T-helper 1 cell treated with Interleukin-12 subunit alpha and Interleukin-12 subunit beta and Interleukin-4 antibody, amounts not matched to agents 30 μg/mL and 1 μg/mL, for 36 hours (primary cell): ENCODE measurements around the gene KCNAB2.

Experiments
- H3K27ac Mint-ChIP-seq: one replicate; pipeline ENCODE4 v1.8.0; 2021; ENCODE audit warnings: mild to moderate bottlenecking, mixed read lengths
- H3K27me3 Mint-ChIP-seq: one replicate; pipeline ENCODE4 v1.8.0; 2021; ENCODE audit warnings: low read depth, mixed read lengths
- H3K36me3 Mint-ChIP-seq: one replicate; pipeline ENCODE4 v1.8.0; 2021; ENCODE audit warnings: low read depth, mixed read lengths
- H3K4me1 Mint-ChIP-seq: one replicate; pipeline ENCODE4 v1.8.0; 2021; ENCODE audit warnings: low read depth, mixed read lengths
- H3K4me3 Mint-ChIP-seq: one replicate; pipeline ENCODE4 v1.8.0; 2021; ENCODE audit warnings: mild to moderate bottlenecking, moderate library complexity, mixed read lengths
- H3K9me3 Mint-ChIP-seq: one replicate; pipeline ENCODE4 v1.8.0; 2021; ENCODE audit warnings: mixed read lengths

The KCNAB2 gene

DNA sequence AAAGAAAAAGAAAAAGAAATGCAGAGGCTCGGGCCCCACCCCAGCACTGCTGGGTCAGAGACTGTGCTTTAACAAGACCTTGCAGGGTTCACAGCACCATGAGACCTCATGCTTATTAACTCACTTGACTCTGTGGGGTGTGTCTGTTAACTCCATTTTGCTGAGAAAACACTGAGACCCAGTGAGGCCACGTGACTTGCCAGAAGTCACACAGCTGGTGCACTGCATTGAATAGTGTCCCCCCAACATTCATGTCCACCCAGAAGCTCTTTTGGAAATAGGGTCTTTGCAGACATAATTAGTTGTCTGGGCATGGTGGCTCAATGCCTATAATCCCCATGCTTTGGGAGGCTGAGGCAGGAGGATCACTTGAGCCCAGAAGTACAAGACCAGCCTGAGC, 94.7 kb downstream of the KCNAB2 start:
- Mint-ChIP-seq H3K9me3 (no peaks in the 10 kb centered on the region), H3K4me1 (peaks cover 3% of the 10 kb centered on the region), H3K27me3 (no peaks in the 10 kb centered on the region), H3K36me3 (no peaks in the 10 kb centered on the region), H3K27ac (no peak overlapping the region), H3K4me3 (no peak overlapping the region)

DNA sequence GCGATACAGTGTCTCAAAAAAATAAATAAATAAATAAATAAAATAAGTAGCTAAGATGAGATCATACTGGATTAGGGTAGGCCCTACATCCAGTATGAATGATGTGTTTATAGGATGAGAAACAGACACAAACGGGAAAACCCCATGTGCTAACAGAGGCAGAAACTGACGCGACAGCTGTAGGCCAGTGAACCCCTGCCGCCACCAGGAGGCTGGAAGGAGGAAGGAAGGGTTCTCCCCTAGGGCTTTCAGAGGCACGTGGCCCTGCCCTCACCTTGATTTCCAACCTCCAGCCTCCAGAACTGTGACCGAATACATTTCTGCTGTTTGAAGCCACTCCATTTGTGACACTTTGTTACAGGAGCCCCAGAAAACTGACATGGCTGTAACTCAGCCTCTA, 95.9 kb downstream of the KCNAB2 start:
- H3K4me3 Mint-ChIP-seq, result no peak overlapping the region
- no peak overlapping the region for H3K27ac Mint-ChIP-seq
- no peaks in the 10 kb centered on the region for H3K9me3 Mint-ChIP-seq
- no peaks in the 10 kb centered on the region for H3K27me3 Mint-ChIP-seq
- H3K36me3 Mint-ChIP-seq, result no peaks in the 10 kb centered on the region
- H3K4me1 Mint-ChIP-seq, result peaks cover 3% of the 10 kb centered on the region

- Mint-ChIP-seq H3K9me3 (no peaks in the 10 kb centered on the region), H3K4me3 (no peak overlapping the region)
These were observed 96.4 kb downstream of the KCNAB2 start for GRCh38 chr1:6142036-6142621.

GRCh38 chr1:6142734-6143133, 97.0 kb downstream of the KCNAB2 start:
- Mint-ChIP-seq H3K27ac (no peak overlapping the region), H3K9me3 (no peaks in the 10 kb centered on the region), H3K4me1 (peaks cover 3% of the 10 kb centered on the region), H3K27me3 (no peaks in the 10 kb centered on the region), H3K36me3 (no peaks in the 10 kb centered on the region), H3K4me3 (no peak overlapping the region)

More at GRCh38 chr1:6142036-6142621, 96.4 kb downstream of the KCNAB2 start:
- H3K27me3 Mint-ChIP-seq, result no peaks in the 10 kb centered on the region
- no peak overlapping the region for H3K27ac Mint-ChIP-seq
- H3K36me3 Mint-ChIP-seq, result no peaks in the 10 kb centered on the region
- H3K4me1 Mint-ChIP-seq, result peaks cover 3% of the 10 kb centered on the region

- H3K27ac Mint-ChIP-seq, result no peak overlapping the region
- H3K4me1 Mint-ChIP-seq, result peaks cover 3% of the 10 kb centered on the region
- H3K27me3 Mint-ChIP-seq, result no peaks in the 10 kb centered on the region
- H3K4me3 Mint-ChIP-seq, result no peak overlapping the region
- no peaks in the 10 kb centered on the region for H3K36me3 Mint-ChIP-seq
- no peaks in the 10 kb centered on the region for H3K9me3 Mint-ChIP-seq
These were observed 97.7 kb downstream of the KCNAB2 start for GRCh38 chr1:6143395-6143794.

GRCh38 chr1:6144175-6144574, 98.5 kb downstream of the KCNAB2 start:
- H3K27ac Mint-ChIP-seq, result no peak overlapping the region
- H3K9me3 Mint-ChIP-seq, result no peaks in the 10 kb centered on the region
- no peak overlapping the region for H3K4me3 Mint-ChIP-seq
- H3K36me3 Mint-ChIP-seq, result no peaks in the 10 kb centered on the region
- H3K4me1 Mint-ChIP-seq, result peaks cover 4% of the 10 kb centered on the region
- no peaks in the 10 kb centered on the region for H3K27me3 Mint-ChIP-seq

DNA sequence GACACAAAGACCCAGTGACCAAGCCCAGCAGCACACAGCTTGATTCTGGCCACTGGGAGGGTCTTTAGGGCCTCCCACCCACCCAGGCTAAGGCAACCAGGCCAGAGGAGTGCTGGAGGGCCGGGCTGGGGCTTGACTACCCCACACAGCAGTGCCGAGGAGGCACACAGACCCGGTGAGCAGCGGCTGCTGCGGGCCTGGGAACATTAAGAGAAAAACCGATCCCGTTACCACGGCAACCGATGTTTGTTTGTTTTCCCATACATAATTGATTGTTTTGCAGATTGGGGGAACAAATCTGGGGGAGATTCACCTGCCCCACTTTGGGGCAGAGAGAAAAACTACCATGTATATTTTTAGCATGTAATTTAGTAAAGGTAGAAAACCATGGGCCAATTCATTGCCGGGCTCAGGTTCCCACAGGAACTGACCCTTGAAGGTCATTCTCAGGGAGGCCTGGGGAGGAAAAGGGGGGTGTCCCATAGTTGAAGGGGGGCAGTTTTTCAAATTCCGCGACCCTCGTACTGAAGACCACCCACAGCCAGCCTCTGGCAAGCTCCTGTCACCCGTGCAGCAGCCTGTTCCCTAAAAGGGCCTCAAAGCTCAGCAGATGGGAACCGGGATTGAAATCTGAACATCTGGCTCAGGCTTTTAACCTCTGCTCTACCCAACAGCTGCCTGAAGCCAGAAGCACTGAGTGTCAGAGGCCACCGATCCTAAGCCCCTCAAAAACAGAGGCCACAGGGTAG, 99.1 kb downstream of the KCNAB2 start:
- H3K4me3 Mint-ChIP-seq, result no peak overlapping the region
- no peaks in the 10 kb centered on the region for H3K36me3 Mint-ChIP-seq
- H3K27ac Mint-ChIP-seq, result no peak overlapping the region
- H3K4me1 Mint-ChIP-seq, result peaks cover 4% of the 10 kb centered on the region
- no peaks in the 10 kb centered on the region for H3K9me3 Mint-ChIP-seq
- no peaks in the 10 kb centered on the region for H3K27me3 Mint-ChIP-seq

DNA sequence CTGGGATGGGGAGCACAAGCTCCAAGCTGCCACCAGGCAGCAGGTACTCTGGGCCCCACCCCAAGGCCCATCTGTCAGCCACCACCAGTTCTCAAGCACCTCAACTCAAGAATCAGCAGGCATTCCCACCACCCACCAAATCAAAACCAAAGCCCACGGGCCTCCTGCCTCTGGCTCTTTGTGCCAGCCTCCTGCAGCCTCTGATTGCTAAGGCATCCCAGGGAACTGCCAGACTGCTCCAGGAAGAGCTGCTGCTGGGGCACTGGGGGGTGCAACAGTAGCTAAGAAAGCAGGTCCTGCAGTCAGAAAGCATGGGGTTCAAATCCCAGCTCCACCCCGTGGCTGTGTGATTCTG, 99.7 kb downstream of the KCNAB2 start:
- Mint-ChIP-seq H3K9me3 (no peaks in the 10 kb centered on the region), H3K4me1 (peaks cover 4% of the 10 kb centered on the region), H3K27me3 (no peaks in the 10 kb centered on the region), H3K4me3 (no peak overlapping the region), H3K36me3 (no peaks in the 10 kb centered on the region), H3K27ac (no peak overlapping the region)

DNA sequence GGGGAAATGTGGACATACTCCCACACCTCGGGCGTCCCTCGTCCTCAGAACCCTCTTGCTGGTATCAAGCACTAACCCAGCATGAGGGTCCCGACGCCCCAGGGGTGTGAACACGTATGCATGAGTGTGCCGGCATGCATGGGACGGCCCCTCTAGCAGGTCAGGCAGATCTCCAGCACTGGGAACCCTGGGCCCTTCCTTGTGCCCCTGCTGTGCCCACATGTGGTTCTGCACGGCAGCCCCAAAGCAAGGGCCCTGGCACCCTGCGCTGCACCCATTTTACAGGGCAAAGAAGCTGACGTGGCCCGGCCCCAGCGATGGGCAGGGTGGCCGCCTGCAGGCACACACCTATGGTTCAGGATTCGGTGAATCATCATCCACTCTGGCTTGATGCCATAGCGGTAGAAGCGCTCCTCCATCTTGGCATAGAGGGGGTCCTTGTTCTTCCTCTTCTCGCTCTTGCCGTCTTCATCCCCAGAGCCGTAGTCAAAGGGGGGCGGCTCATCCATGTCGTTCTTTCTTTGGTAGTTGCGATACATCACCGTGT, 100.2 kb downstream of the KCNAB2 start:
- H3K4me1 Mint-ChIP-seq, result peaks cover 4% of the 10 kb centered on the region
- no peaks in the 10 kb centered on the region for H3K36me3 Mint-ChIP-seq
- no peak overlapping the region for H3K27ac Mint-ChIP-seq
- no peak overlapping the region for H3K4me3 Mint-ChIP-seq
- no peaks in the 10 kb centered on the region for H3K9me3 Mint-ChIP-seq
- H3K27me3 Mint-ChIP-seq, result no peaks in the 10 kb centered on the region

- Mint-ChIP-seq H3K36me3 (no peaks in the 10 kb centered on the region), H3K9me3 (no peaks in the 10 kb centered on the region), H3K27me3 (no peaks in the 10 kb centered on the region), H3K4me1 (peaks cover 2% of the 10 kb centered on the region), H3K27ac (no peak overlapping the region), H3K4me3 (peak overlapping the region; percentile 59)
These were observed 103.0 kb downstream of the KCNAB2 start for GRCh38 chr1:6148497-6149241.

DNA sequence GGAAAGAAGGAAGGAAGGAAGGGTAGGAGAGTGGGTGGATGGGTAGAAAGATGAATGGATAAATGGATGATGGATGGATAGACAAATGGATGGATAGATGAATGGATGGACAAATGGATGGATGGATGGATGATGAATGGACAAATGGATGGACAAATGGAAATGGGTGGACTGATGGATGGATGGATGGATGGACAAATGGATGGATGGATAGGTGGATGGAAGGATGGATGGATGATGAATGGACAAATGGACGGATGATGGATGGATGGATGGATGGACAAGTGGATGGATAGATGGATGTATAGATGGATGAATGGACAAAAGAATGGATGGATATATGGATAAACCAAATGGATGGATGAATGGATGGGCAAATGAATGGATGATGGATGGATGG, 103.9 kb downstream of the KCNAB2 start:
- H3K27me3 Mint-ChIP-seq, result no peaks in the 10 kb centered on the region
- no peak overlapping the region for H3K4me3 Mint-ChIP-seq
- H3K27ac Mint-ChIP-seq, result no peak overlapping the region
- peaks cover 2% of the 10 kb centered on the region for H3K4me1 Mint-ChIP-seq
- no peaks in the 10 kb centered on the region for H3K36me3 Mint-ChIP-seq
- no peaks in the 10 kb centered on the region for H3K9me3 Mint-ChIP-seq

GRCh38 chr1:6150006-6150938, 104.6 kb downstream of the KCNAB2 start:
- Mint-ChIP-seq H3K9me3 (no peaks in the 10 kb centered on the region), H3K27ac (no peak overlapping the region), H3K4me1 (peaks cover 2% of the 10 kb centered on the region), H3K27me3 (no peaks in the 10 kb centered on the region), H3K4me3 (no peak overlapping the region), H3K36me3 (no peaks in the 10 kb centered on the region)
